BE2C (cell line): Measurements from ENCODE around the gene KIAA1586.

Experiments used
- DNase-seq: peaks from one replicate; pipeline ENCODE4 v3.0.0-alpha.2; 2020
- H3K27me3 ChIP-seq: fragments of 250-450 bp; sonication (Bioruptor Pico); 2 replicates; pipeline ENCODE4 v1.5.1; 2020; ENCODE audit warnings: mild to moderate bottlenecking
- H3K36me3 ChIP-seq: fragments of 250-450 bp; sonication (Bioruptor Pico); 2 replicates; pipeline ENCODE4 v1.5.1; 2020; ENCODE audit warnings: mild to moderate bottlenecking
- H3K4me1 ChIP-seq: fragments of 250-450 bp; sonication (Bioruptor Pico); 2 replicates; pipeline ENCODE4 v1.5.1; 2020
- H3K4me3 ChIP-seq: 2 replicates; pipeline ENCODE4 v1.5.1; 2011; ENCODE audit warnings: low read depth, low read length
- H3K9me3 ChIP-seq: fragments of 250-450 bp; sonication (Bioruptor Pico); 2 replicates; pipeline ENCODE4 v1.5.1; 2020
- TF ChIP-seq, protein P1 (sequence below): IDR thresholded peaks from 2 replicates; pipeline ENCODE4 v1.5.1; 2012; ENCODE audit warnings: mild to moderate bottlenecking, low read depth, low read length

The KIAA1586 gene

DNA sequence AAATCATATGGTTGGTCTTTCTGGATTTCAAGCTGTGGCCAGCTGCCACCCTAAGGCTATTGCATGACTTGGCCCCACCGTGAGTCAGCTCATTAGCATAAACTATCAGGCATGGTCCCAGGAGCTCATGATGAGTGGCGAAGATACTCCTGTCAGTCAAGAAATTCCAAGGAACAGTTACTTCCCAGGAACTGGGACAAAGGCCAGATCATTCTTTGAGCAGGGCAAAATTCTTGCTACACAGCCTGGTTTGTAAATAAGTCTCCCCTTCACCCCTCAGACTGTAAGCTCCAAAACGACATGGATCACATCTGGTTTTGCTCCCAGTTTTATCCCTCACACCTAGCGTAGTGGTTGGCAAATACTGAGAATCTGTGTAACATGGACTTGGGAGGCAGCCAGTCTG, 33.0 kb upstream of the KIAA1586 start:
- peak; percentile 25 for DNase-seq
- TF ChIP-seq, protein P1, sequence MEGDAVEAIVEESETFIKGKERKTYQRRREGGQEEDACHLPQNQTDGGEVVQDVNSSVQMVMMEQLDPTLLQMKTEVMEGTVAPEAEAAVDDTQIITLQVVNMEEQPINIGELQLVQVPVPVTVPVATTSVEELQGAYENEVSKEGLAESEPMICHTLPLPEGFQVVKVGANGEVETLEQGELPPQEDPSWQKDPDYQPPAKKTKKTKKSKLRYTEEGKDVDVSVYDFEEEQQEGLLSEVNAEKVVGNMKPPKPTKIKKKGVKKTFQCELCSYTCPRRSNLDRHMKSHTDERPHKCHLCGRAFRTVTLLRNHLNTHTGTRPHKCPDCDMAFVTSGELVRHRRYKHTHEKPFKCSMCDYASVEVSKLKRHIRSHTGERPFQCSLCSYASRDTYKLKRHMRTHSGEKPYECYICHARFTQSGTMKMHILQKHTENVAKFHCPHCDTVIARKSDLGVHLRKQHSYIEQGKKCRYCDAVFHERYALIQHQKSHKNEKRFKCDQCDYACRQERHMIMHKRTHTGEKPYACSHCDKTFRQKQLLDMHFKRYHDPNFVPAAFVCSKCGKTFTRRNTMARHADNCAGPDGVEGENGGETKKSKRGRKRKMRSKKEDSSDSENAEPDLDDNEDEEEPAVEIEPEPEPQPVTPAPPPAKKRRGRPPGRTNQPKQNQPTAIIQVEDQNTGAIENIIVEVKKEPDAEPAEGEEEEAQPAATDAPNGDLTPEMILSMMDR, result no peak
- peaks cover 10% of the 10 kb centered on the region for H3K27me3 ChIP-seq

DNA sequence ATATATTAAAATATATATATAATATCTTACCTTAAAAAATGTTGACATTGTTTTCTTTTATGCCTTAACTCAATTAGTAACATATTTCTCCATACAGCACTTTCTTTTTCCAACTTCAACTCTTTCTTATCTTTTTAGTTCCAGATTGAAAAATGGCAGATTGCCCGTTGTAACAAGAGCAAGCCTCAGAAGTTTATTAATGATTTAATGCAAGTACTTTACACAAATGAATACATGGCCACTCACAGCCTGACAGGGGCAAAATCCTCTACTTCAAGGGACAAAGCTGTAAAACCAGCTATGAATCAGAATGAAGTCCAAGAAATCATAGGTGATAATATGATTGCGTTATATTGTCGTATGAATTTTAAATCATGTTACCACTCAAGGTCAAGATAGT, 29.4 kb upstream of the KIAA1586 start:
- Histone ChIP-seq H3K4me1 (no peaks in the 10 kb centered on the region), H3K36me3 (no peaks in the 10 kb centered on the region), H3K27me3 (peaks cover 5% of the 10 kb centered on the region; the same call in 1 of the 2 replicates), H3K9me3 (no peaks in the 10 kb centered on the region), H3K4me3 (no peak overlapping the region)
- DNase-seq, result no peak
- TF ChIP-seq, protein P1, result no peak

More for the DNA sequence above, 33.0 kb upstream of the KIAA1586 start:
- H3K9me3 ChIP-seq, result no peaks in the 10 kb centered on the region
- H3K4me3 ChIP-seq, result no peak overlapping the region
- no peaks in the 10 kb centered on the region for H3K4me1 ChIP-seq
- no peaks in the 10 kb centered on the region for H3K36me3 ChIP-seq

DNA sequence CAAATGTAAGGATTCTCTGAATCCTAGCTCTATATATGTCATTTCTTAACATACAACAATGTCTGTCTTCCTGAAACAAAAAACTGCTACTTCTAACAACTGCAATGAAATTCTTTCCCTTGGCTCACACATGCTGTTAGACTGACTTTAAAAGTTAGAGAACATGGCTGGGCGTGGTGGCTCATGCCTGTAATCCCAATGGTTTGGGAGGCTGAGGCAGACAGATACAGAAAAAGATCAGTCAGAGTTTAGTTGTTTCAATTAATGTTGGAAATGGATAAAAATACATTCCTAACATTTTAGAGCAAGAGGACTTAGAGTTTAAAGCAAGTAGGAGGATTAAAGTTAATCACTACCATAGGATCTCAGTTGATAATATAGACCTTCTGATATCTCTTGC, 28.7 kb upstream of the KIAA1586 start:
- no peaks in the 10 kb centered on the region for H3K4me1 ChIP-seq
- DNase-seq, result no peak
- TF ChIP-seq, protein P1, result no peak
- H3K36me3 ChIP-seq, result no peaks in the 10 kb centered on the region
- no peaks in the 10 kb centered on the region for H3K9me3 ChIP-seq
- H3K4me3 ChIP-seq, result no peak overlapping the region
- peaks cover 5% of the 10 kb centered on the region; the same call in 1 of the 2 replicates for H3K27me3 ChIP-seq

DNA sequence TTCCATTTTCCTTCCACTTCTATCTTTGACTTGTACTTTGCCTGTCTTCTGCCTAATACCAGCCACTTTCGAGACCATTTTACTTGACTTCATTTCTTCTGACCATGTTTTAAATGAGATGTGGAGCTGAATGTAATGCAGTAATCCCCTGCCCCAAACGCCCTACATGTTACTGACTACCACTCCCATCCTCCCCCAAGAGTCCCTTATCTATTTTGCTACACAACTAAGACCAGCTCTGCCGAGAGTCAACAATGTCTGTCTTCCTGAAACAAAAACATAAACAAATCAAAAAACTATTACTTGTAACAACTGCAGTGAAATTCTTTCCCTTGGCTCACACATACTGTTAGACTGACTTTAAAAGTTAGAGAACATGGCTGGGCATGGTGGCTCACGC, 27.1 kb upstream of the KIAA1586 start:
- Histone ChIP-seq H3K4me1 (no peaks in the 10 kb centered on the region), H3K36me3 (no peaks in the 10 kb centered on the region), H3K4me3 (no peak overlapping the region), H3K27me3 (peaks cover 5% of the 10 kb centered on the region; the same call in 1 of the 2 replicates), H3K9me3 (no peaks in the 10 kb centered on the region)
- no peak for DNase-seq
- TF ChIP-seq, protein P1, result no peak

DNA sequence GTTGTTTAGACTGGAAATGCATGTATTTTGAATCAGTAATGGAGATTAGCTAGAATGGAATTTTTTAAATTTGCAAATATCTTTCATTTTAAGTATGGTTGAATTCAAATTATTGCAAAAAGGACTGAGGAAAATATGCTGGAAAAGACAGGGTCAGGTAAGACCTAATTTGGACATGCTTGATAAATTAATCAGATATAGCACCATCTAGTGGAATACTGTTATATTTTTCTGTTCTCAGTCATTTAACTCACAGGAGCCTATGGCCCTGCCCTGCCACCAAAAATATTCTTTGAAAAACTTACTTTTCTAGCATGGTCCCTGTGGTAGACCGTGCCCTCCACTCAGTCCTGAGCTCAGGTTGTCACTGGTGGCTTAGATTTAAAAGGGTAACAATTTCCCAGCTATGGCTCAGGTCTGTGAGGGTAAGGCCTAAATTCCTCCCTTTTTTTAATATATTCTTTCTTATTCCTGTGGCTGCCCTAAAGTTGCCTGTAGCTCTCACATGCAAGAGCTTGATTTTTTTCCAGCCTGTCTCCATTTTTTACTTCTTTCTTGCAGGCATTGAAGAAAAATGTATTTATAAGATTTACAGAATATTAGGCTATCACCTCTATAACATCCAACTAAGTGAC, 25.3 kb upstream of the KIAA1586 start:
- Histone ChIP-seq H3K36me3 (no peaks in the 10 kb centered on the region), H3K27me3 (peaks cover 4% of the 10 kb centered on the region; the same call in 1 of the 2 replicates), H3K4me3 (no peak overlapping the region), H3K4me1 (no peaks in the 10 kb centered on the region), H3K9me3 (no peaks in the 10 kb centered on the region)
- DNase-seq, result no peak
- TF ChIP-seq, protein P1, result peak; percentile 54

DNA sequence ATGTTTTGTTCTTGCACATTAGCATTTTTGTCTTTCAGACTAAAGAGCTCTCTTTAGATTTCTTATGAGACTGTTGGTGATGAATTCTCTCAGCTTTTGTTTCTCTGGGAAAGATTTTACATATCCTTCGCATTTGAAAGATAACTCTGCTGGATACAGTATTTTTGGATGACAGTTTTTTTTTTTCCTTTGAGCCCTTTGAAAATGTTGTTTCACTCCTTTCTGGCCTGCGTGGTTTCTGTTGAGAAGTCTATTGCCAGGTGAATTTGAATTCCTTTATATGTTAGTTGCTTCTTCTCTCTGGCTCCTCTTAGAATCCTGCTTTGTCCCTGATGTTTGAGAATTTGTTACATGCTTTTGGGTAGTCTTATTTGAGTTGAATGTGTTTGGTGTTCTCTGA, 22.2 kb upstream of the KIAA1586 start:
- no peak overlapping the region for H3K4me3 ChIP-seq
- DNase-seq, result no peak
- no peaks in the 10 kb centered on the region for H3K9me3 ChIP-seq
- H3K4me1 ChIP-seq, result no peaks in the 10 kb centered on the region
- H3K27me3 ChIP-seq, result no peaks in the 10 kb centered on the region
- H3K36me3 ChIP-seq, result no peaks in the 10 kb centered on the region
- TF ChIP-seq, protein P1, result no peak
